Neural cell (in vitro differentiated cells): ENCODE data around the gene SLC2A13.

ENCODE experiments used
- EZH2 ChIP-seq: fragments of 200-600, 300-800 bp; shearing (Covaris generic), sonication (generic); IDR thresholded peaks from 2 replicates; pipeline ENCODE4 v1.6.1; 2014; ENCODE audit warnings: antibody characterized with exemption, low read length, borderline replicate concordance, mild to moderate bottlenecking; ENCODE audit not compliant: insufficient read depth, poor library complexity, severe bottlenecking
- RAD21 ChIP-seq: fragments of 450-650 bp; conservative IDR thresholded peaks from 2 replicates; pipeline ENCODE4 v1.6.1; 2014; ENCODE audit warnings: antibody characterized with exemption, mild to moderate bottlenecking, moderate library complexity
- TF ChIP-seq, protein P1 (sequence below): fragments of 450-650 bp; IDR thresholded peaks from 2 replicates; pipeline ENCODE4 v1.5.1; 2014; ENCODE audit warnings: antibody characterized with exemption, mild to moderate bottlenecking, moderate library complexity; ENCODE audit not compliant: poor library complexity, severe bottlenecking
- TF ChIP-seq, protein P2 (sequence below): IDR thresholded peaks from 2 replicates; pipeline ENCODE4 v1.6.1; 2012; ENCODE audit warnings: borderline replicate concordance

GRCh38 chr12:40093512-40093911 is 12.4 kb downstream of the SLC2A13 start:
- TF ChIP-seq, protein P1, sequence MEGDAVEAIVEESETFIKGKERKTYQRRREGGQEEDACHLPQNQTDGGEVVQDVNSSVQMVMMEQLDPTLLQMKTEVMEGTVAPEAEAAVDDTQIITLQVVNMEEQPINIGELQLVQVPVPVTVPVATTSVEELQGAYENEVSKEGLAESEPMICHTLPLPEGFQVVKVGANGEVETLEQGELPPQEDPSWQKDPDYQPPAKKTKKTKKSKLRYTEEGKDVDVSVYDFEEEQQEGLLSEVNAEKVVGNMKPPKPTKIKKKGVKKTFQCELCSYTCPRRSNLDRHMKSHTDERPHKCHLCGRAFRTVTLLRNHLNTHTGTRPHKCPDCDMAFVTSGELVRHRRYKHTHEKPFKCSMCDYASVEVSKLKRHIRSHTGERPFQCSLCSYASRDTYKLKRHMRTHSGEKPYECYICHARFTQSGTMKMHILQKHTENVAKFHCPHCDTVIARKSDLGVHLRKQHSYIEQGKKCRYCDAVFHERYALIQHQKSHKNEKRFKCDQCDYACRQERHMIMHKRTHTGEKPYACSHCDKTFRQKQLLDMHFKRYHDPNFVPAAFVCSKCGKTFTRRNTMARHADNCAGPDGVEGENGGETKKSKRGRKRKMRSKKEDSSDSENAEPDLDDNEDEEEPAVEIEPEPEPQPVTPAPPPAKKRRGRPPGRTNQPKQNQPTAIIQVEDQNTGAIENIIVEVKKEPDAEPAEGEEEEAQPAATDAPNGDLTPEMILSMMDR: no peak
- TF ChIP-seq EZH2 (no peak), RAD21 (no peak)
- TF ChIP-seq, protein P2, sequence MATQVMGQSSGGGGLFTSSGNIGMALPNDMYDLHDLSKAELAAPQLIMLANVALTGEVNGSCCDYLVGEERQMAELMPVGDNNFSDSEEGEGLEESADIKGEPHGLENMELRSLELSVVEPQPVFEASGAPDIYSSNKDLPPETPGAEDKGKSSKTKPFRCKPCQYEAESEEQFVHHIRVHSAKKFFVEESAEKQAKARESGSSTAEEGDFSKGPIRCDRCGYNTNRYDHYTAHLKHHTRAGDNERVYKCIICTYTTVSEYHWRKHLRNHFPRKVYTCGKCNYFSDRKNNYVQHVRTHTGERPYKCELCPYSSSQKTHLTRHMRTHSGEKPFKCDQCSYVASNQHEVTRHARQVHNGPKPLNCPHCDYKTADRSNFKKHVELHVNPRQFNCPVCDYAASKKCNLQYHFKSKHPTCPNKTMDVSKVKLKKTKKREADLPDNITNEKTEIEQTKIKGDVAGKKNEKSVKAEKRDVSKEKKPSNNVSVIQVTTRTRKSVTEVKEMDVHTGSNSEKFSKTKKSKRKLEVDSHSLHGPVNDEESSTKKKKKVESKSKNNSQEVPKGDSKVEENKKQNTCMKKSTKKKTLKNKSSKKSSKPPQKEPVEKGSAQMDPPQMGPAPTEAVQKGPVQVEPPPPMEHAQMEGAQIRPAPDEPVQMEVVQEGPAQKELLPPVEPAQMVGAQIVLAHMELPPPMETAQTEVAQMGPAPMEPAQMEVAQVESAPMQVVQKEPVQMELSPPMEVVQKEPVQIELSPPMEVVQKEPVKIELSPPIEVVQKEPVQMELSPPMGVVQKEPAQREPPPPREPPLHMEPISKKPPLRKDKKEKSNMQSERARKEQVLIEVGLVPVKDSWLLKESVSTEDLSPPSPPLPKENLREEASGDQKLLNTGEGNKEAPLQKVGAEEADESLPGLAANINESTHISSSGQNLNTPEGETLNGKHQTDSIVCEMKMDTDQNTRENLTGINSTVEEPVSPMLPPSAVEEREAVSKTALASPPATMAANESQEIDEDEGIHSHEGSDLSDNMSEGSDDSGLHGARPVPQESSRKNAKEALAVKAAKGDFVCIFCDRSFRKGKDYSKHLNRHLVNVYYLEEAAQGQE: no peak
